Measurements from ENCODE around the gene SLC16A8.

Gene SLC16A8

DNA sequence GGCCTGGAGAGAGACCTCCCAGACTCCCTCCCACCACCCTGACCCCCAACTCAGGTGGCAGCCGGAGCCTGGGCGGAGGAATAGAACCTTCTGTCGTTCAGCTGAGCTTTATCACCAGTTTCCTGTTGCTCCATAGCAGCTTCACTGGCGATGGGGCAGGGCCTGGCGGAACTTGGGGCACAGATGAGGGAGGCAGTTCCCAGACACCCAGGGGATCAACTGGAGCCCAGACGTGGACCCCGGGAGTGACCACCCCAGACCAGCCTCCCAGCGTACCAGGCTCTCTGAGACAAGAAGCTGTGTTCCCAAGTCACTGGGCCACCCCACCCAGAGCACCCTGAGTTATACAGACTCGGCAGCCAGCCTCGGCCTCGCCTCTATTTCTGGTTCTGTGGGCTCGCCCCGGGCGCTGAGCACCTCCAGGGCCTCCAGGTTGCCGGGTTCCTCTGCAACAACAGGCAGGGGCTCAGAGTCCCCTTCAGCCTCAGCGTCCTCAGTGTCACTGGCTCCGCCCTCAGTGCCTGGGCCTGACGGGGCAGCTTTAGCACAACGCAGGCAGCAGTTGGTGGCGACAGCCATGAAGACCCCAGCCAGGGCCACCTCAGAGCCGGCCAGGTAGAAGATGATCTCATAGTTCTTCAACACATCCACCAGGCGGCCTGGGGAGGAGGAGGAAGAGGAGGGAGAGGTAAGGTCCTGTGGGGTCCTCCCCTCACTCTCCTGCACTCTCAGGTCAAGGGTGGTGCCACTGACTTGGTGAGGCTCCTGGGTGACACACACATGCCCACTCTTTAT lies 5.7 kb downstream of the SLC16A8 start:
- H3K27ac ChIP-seq, result no peak overlapping the region
- H3K9me3 ChIP-seq, result no peaks in the 10 kb centered on the region
- intact Hi-C loops (cut with DNase I; ENCODE audit: low total_unique reads), result no loop called here
- peaks cover 0 to 12% of the 10 kb centered on the region in 2 donors for H3K27me3 ChIP-seq
- H3K4me3 ChIP-seq, result no peak overlapping the region
- DNase-seq, result no peak
- peaks cover 22 to 39% (median 28%) of the 10 kb centered on the region in 3 donors for H3K36me3 ChIP-seq
- peaks cover 0 to 28% (median 22%) of the 10 kb centered on the region in 4 donors for H3K4me1 ChIP-seq
- TF ChIP-seq, protein P1, sequence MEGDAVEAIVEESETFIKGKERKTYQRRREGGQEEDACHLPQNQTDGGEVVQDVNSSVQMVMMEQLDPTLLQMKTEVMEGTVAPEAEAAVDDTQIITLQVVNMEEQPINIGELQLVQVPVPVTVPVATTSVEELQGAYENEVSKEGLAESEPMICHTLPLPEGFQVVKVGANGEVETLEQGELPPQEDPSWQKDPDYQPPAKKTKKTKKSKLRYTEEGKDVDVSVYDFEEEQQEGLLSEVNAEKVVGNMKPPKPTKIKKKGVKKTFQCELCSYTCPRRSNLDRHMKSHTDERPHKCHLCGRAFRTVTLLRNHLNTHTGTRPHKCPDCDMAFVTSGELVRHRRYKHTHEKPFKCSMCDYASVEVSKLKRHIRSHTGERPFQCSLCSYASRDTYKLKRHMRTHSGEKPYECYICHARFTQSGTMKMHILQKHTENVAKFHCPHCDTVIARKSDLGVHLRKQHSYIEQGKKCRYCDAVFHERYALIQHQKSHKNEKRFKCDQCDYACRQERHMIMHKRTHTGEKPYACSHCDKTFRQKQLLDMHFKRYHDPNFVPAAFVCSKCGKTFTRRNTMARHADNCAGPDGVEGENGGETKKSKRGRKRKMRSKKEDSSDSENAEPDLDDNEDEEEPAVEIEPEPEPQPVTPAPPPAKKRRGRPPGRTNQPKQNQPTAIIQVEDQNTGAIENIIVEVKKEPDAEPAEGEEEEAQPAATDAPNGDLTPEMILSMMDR (IDR thresholded peaks at IDR 0.05), result no peak

DNA sequence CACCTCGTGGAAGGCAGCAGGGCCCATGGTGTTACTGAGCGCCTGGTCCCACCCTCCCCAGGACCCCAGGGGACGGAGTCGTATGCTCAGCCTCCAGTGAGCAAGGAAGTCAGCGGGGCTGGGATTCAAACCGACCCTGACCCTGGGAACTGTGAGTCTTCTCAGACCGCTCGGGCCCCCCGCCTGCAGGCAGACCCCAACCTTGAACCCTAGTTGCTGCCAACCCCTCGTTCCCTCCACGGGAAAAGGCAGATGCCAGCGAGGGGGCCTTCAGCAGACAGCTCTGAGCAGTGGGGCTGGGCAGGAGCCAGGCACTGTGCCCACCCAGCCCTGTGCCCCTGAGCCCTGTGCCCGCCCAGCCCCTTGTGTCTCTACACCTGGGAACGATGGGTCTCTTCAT lies 6.4 kb downstream of the SLC16A8 start:
- no peak overlapping the region for H3K27ac ChIP-seq
- peaks cover 0 to 10% of the 10 kb centered on the region in 2 donors for H3K27me3 ChIP-seq
- TF ChIP-seq, protein P1 (IDR thresholded peaks at IDR 0.05), result no peak
- intact Hi-C loops (cut with DNase I; ENCODE audit: low total_unique reads), result no loop called here
- H3K9me3 ChIP-seq, result no peaks in the 10 kb centered on the region
- H3K36me3 ChIP-seq, result peaks cover 28 to 45% (median 34%) of the 10 kb centered on the region in 3 donors
- DNase-seq, result no peak
- no peak overlapping the region for H3K4me3 ChIP-seq
- H3K4me1 ChIP-seq, result peaks cover 0 to 26% (median 19%) of the 10 kb centered on the region in 4 donors

DNA sequence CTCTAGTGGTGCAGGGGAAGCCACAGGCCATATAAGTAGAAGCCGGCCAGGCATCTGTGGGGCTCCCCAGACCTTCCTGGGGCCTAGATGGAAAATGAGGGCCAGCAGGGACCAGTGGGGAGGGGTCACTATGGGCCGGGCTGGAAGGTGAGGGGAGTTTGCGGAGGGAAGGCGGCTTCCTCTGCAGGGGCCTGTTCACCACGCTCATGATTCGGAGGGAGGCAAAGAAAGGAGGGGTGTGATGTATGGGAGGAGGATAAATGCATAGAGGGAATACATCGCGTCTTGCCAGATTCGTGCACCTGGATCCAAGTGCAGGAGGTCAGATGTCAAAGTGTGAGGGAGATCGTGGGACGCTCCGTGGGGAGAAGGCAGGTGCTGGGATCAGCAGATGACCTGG lies 6.9 kb downstream of the SLC16A8 start:
- no peak for DNase-seq
- H3K27ac ChIP-seq, result no peak overlapping the region
- no peak overlapping the region for H3K4me3 ChIP-seq
- H3K27me3 ChIP-seq, result peaks cover 0 to 5% of the 10 kb centered on the region in 2 donors
- TF ChIP-seq, protein P1 (IDR thresholded peaks at IDR 0.05), result no peak
- H3K4me1 ChIP-seq, result peaks cover 0 to 26% (median 14%) of the 10 kb centered on the region in 4 donors
- H3K9me3 ChIP-seq, result no peaks in the 10 kb centered on the region
- intact Hi-C loops (cut with DNase I; ENCODE audit: low total_unique reads), result no loop called here
- peaks cover 28 to 50% (median 38%) of the 10 kb centered on the region in 3 donors for H3K36me3 ChIP-seq

DNA sequence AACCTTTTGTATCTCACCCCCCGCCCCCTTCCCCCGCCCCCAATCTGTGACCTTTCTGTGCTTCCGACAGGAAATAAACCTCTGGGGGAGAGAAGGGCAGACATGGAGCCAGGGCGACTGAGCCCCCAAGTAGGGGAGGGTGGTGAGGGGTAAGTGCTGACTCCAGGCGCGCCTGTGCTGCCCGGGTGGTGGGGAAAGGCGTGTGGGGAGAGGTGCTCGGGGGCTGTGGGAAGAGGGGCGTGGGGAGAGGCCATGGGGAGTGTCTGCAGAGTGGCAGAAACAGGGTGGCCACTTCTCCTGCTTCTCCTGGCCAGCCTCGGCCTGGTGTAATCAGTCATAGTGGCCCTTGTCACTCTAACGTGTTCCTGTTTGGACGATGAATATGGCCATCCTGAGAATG lies 8.0 kb downstream of the SLC16A8 start:
- intact Hi-C loops (cut with DNase I; ENCODE audit: low total_unique reads), result no loop called here
- Histone ChIP-seq H3K27me3 (no peaks in the 10 kb centered on the region), H3K4me3 (no peak overlapping the region), H3K27ac (no peak overlapping the region), H3K4me1 (peaks cover 0 to 23% (median 10%) of the 10 kb centered on the region in 4 donors), H3K36me3 (peaks cover 28 to 61% (median 44%) of the 10 kb centered on the region in 3 donors), H3K9me3 (no peaks in the 10 kb centered on the region)
- DNase-seq, result no peak
- TF ChIP-seq, protein P1 (IDR thresholded peaks at IDR 0.05), result no peak

DNA sequence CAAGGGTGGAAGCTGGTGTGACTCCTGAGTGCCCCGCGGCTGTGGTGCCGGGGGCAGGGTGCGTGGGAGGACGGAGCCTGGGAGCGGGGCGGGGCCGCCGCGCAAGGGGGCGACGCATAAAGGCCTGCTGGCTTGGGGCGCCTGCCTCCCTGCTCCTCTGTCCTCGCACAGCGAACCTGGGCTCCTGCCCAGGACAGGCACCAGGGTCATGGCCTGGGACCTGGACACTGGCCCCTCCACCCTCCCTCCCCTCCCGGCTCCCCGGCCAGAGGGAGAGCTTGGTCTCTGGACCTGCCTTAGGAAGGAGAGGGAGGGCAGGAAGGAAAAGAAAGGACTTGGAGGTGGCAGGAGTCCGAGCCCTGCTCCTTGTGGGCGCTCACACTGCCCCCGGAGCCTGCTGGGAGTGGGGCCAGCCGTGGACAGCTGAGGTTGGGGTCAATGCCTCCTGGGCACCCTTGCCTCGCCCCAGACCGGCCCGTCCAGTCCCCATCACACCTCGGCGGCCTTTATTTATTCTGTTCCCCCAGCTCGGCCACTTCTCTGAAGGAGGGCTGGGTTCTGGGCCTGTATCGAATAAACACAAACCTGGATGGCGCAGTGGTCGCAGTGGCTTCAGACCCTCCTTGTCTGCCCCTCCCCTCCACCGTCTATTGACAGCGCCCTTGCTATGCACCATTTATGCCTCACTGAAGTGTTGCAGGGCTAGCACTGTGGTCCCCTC lies 8.7 kb downstream of the SLC16A8 start:
- peaks cover 28 to 68% (median 44%) of the 10 kb centered on the region in 3 donors for H3K36me3 ChIP-seq

More for the DNA sequence above, 8.7 kb downstream of the SLC16A8 start:
- Histone ChIP-seq H3K27me3 (no peaks in the 10 kb centered on the region), H3K4me3 (no peak overlapping the region), H3K4me1 (peaks cover 5 to 23% (median 13%) of the 10 kb centered on the region in 4 donors), H3K9me3 (no peaks in the 10 kb centered on the region), H3K27ac (no peak overlapping the region)
- intact Hi-C loops (cut with DNase I; ENCODE audit: low total_unique reads), result no loop called here
- no peak for DNase-seq
- TF ChIP-seq, protein P1 (IDR thresholded peaks at IDR 0.05), result no peak
